Prostate gland (tissue), 2 donors: Measurements from ENCODE around the gene AK8. TPM values are rescaled to one million over a fixed set of nuclear protein-coding genes. Genes with fewer than 3 reads are reported as not detected.

Experiments
- DNase-seq: peaks from one replicate; pipeline ENCODE4 v3.0.0-alpha.2; 2019; ENCODE audit warnings: low spot score
- H3K27ac ChIP-seq, 2 donors: fragments of 200-600 bp; sonication (generic); 2 replicates each; pipeline ENCODE4 v1.5.1; 2017 to 2019
- H3K27me3 ChIP-seq: fragments of 200-600 bp; sonication (generic); replicated peaks from 2 replicates; pipeline ENCODE4 v1.5.1; 2019; ENCODE audit not compliant: insufficient read depth
- H3K36me3 ChIP-seq, 2 donors: fragments of 200-600 bp; sonication (generic); 1 replicate in 1 of 2; 2 replicates in 1 of 2; pipeline versions ENCODE4 v1.5.1 to v1.8.1; 2017 to 2019
- H3K4me1 ChIP-seq: fragments of 200-600 bp; sonication (generic); replicated peaks from 2 replicates; pipeline ENCODE4 v1.5.1; 2019
- H3K4me3 ChIP-seq, 2 donors: fragments of 200-600 bp; sonication (generic); 2 replicates each; pipeline ENCODE4 v1.5.1; 2017 to 2019
- H3K9me3 ChIP-seq: fragments of 200-600 bp; sonication (generic); 2 replicates; pipeline ENCODE4 v1.5.1; 2017
- CTCF ChIP-seq, 4 experiments: fragments of 200-600 bp in 2 of 4; fragments of 450-650 bp in 2 of 4; sonication (generic) in 2 of 4; IDR thresholded peaks; 1 replicate in 3 of 4; 2 replicates in 1 of 4; pipeline ENCODE4 v1.5.1; 2016 to 2019; ENCODE audit warnings: antibody characterized with exemption in 4 of 4, mild to moderate bottlenecking in 2 of 4, moderate library complexity in 2 of 4
- POLR2A ChIP-seq: fragments of 450-650 bp; IDR thresholded peaks from one replicate; pipeline ENCODE4 v1.6.1; 2016; ENCODE audit warnings: antibody characterized with exemption, mild to moderate bottlenecking
- POLR2AphosphoS5 ChIP-seq: sonication (generic); formaldehyde crosslinking; IDR thresholded peaks from one replicate; pipeline ENCODE4 v1.6.1; 2017; ENCODE audit warnings: antibody characterized with exemption
- WGBS: methylation state at CpG from one replicate; pipeline ENCODE4 v1.1.5; 2018; 5-methylcytosine and 5-hydroxymethylcytosine counted together
- intact Hi-C: fragments of 100-400 bp; cut with DNase I; formaldehyde crosslinking; loops from one replicate; pipeline ENCODE4 v1.14.2; 2022
- total RNA-seq, 2 donors: library from RNA; depleted of rRNA; stranded (reverse); fragments of >200 nt; gene quantifications; one replicate each; pipeline ENCODE4 v1.1.0, GENCODE V29; 2016

The AK8 gene
- total RNA-seq, 2 donors from 2014 or later, result 3.3 to 4.1 TPM

GRCh38 chr9:132857616-132858342, 20.3 kb downstream of the AK8 start:
- Histone ChIP-seq H3K9me3 (no peaks in the 10 kb centered on the region), H3K27ac (no peak overlapping the region), H3K4me3 (no peak overlapping the region), H3K36me3 (no peaks in the 10 kb centered on the region), H3K27me3 (no peaks in the 10 kb centered on the region), H3K4me1 (peaks cover 8% of the 10 kb centered on the region)
- intact Hi-C loops, result no loop called here
- WGBS, result 72% methylated on average over 24 of the region's 24 CpGs
- no peak for TF ChIP-seq POLR2AphosphoS5
- TF ChIP-seq POLR2A, result no peak
- TF ChIP-seq CTCF (IDR thresholded peaks at IDR 0.05), result no peak
- no peak for DNase-seq

GRCh38 chr9:132857031-132857430, 21.1 kb downstream of the AK8 start:
- Histone ChIP-seq H3K4me1 (peaks cover 8% of the 10 kb centered on the region), H3K27ac (no peak overlapping the region), H3K27me3 (no peaks in the 10 kb centered on the region), H3K9me3 (no peaks in the 10 kb centered on the region), H3K4me3 (no peak overlapping the region), H3K36me3 (no peaks in the 10 kb centered on the region)
- TF ChIP-seq POLR2A, result no peak
- peak; percentile 17 for TF ChIP-seq POLR2AphosphoS5
- 46% methylated on average over 8 of the region's 8 CpGs for WGBS
- intact Hi-C loops, result no loop called here
- DNase-seq, result peak; percentile 6

GRCh38 chr9:132855904-132856303, 22.2 kb downstream of the AK8 start:
- 89% methylated on average over 5 of the region's 5 CpGs for WGBS
- no peaks in the 10 kb centered on the region for H3K27me3 ChIP-seq
- no peaks in the 10 kb centered on the region for H3K9me3 ChIP-seq
- intact Hi-C loops, result no loop called here
- no peak overlapping the region for H3K4me3 ChIP-seq
- H3K4me1 ChIP-seq, result peaks cover 8% of the 10 kb centered on the region
- TF ChIP-seq CTCF (IDR thresholded peaks at IDR 0.05) (no peak), POLR2A (no peak), POLR2AphosphoS5 (no peak)
- DNase-seq, result no peak
- no peaks in the 10 kb centered on the region for H3K36me3 ChIP-seq
- no peak overlapping the region for H3K27ac ChIP-seq

- Histone ChIP-seq H3K27ac (no peak overlapping the region), H3K27me3 (no peaks in the 10 kb centered on the region), H3K9me3 (no peaks in the 10 kb centered on the region), H3K4me3 (no peak overlapping the region), H3K36me3 (no peaks in the 10 kb centered on the region), H3K4me1 (peaks cover 8% of the 10 kb centered on the region)
- intact Hi-C loops, result no loop called here
- no peak for DNase-seq
- WGBS, result 68% methylated on average over 10 of the region's 10 CpGs
- TF ChIP-seq POLR2A (no peak), CTCF (IDR thresholded peaks at IDR 0.05) (no peak), POLR2AphosphoS5 (no peak)
Observed at GRCh38 chr9:132854832-132855231, 23.3 kb downstream of the AK8 start.

- no peak for TF ChIP-seq POLR2AphosphoS5
- no peak for TF ChIP-seq CTCF (IDR thresholded peaks at IDR 0.05)
- TF ChIP-seq POLR2A, result no peak
- no peak overlapping the region for H3K4me3 ChIP-seq
- no peaks in the 10 kb centered on the region for H3K36me3 ChIP-seq
- intact Hi-C loops, result no loop called here
- 94% methylated on average over 4 of the region's 4 CpGs for WGBS
- H3K9me3 ChIP-seq, result no peaks in the 10 kb centered on the region
- H3K27ac ChIP-seq, result no peak overlapping the region
- H3K27me3 ChIP-seq, result no peaks in the 10 kb centered on the region
- DNase-seq, result no peak
- H3K4me1 ChIP-seq, result peaks cover 8% of the 10 kb centered on the region
Observed at GRCh38 chr9:132853482-132853881, 24.6 kb downstream of the AK8 start.
